GM20431 (cell line): Measurements from ENCODE around the gene STIM1.

Experiments used
- in situ Hi-C: fragments of 300-500 bp; cut with MseI, MboI; formaldehyde crosslinking; loops from one replicate; pipeline ENCODE4 v1.15.0; 2020; ENCODE audit warnings: low sequenced_read_pairs; ENCODE audit not compliant: unreplicated experiment

STIM1 gene

GRCh38 chr11:4083198-4083597 is 227.7 kb downstream of the STIM1 start:
- in situ Hi-C loops, result loop anchor here (10.0 kb wide), 1 partner anchor 238 kb away; the partner anchor contains the start of gene RHOG

GRCh38 chr11:4084406-4085125 is 229.1 kb downstream of the STIM1 start:
- in situ Hi-C loops, result loop anchor here (10.0 kb wide), 1 partner anchor 240 kb away; the partner anchor contains the start of gene RHOG

- in situ Hi-C loops, result loop anchor here (10.0 kb wide), 1 partner anchor 241 kb away; the partner anchor contains the start of gene RHOG
Observed at GRCh38 chr11:4085575-4085974, 230.1 kb downstream of the STIM1 start.

- in situ Hi-C loops, result loop anchor here (10.0 kb wide), 1 partner anchor 242 kb away; the partner anchor contains the start of gene RHOG
Observed at GRCh38 chr11:4086575-4087353, 231.3 kb downstream of the STIM1 start.

GRCh38 chr11:4087551-4087950 is 232.1 kb downstream of the STIM1 start:
- in situ Hi-C loops, result loop anchor here (10.0 kb wide), 1 partner anchor 243 kb away; the partner anchor contains the start of gene RHOG

GRCh38 chr11:4090258-4090657 is 234.8 kb downstream of the STIM1 start:
- in situ Hi-C loops, result no loop called here

GRCh38 chr11:4092026-4092425 is 236.6 kb downstream of the STIM1 start:
- in situ Hi-C loops, result no loop called here

GRCh38 chr11:4093519-4094347 is 238.3 kb downstream of the STIM1 start:
- in situ Hi-C loops, result no loop called here

GRCh38 chr11:4094348-4095291 is 239.2 kb downstream of the STIM1 start, which contains the start of gene RRM1:
Gene RRM1 (plus strand): TSS chr11:4094799. CDS start chr11:4095013, 214 bp downstream.
- in situ Hi-C loops, result no loop called here

GRCh38 chr11:4095509-4096230 is 240.2 kb downstream of the STIM1 start:
- in situ Hi-C loops, result no loop called here

GRCh38 chr11:4098026-4098621 is 242.7 kb downstream of the STIM1 start:
- in situ Hi-C loops, result no loop called here

GRCh38 chr11:4102711-4103110 is 247.2 kb downstream of the STIM1 start:
- in situ Hi-C loops, result no loop called here

GRCh38 chr11:4103269-4103668 is 247.8 kb downstream of the STIM1 start:
- in situ Hi-C loops, result no loop called here

- in situ Hi-C loops, result no loop called here
Observed at GRCh38 chr11:4105916-4106315, 250.5 kb downstream of the STIM1 start.

GRCh38 chr11:4111834-4112233 is 256.4 kb downstream of the STIM1 start:
- in situ Hi-C loops, result no loop called here

GRCh38 chr11:4115128-4115527 is 259.7 kb downstream of the STIM1 start:
- in situ Hi-C loops, result no loop called here

GRCh38 chr11:4118107-4118506 is 262.6 kb downstream of the STIM1 start:
- in situ Hi-C loops, result no loop called here

- in situ Hi-C loops, result no loop called here
Observed at GRCh38 chr11:4123218-4123617, 267.8 kb downstream of the STIM1 start.
